HG02610 (cell line): Measurements from ENCODE around the gene RRAD.
"Not testable (repeated sequence)": the region's sequence is repeated elsewhere in the genome, so short reads cannot be mapped to it uniquely, and the experiment has no call there.

ENCODE experiments used
- ATAC-seq: cut with Tn5 transposase; IDR thresholded peaks from one replicate; pipeline ENCODE4 v1.9.1; 2021; ENCODE audit warnings: mild to moderate bottlenecking, moderate library complexity; ENCODE audit not compliant: unreplicated experiment

Gene RRAD

GRCh38 chr16:66935314-66936011, 10.1 kb upstream of the RRAD start, which contains the start of gene CES2:
TSS of gene CES2 (plus strand) at chr16:66935516. CDS start at chr16:66935636, 120 bp downstream.
- ATAC-seq = no peak

- ATAC-seq = not testable (repeated sequence)
Measured at GRCh38 chr16:66934839-66935313, 9.5 kb upstream of the RRAD start.

- ATAC-seq = peak; percentile 75
Measured at GRCh38 chr16:66934138-66934838, 9.0 kb upstream of the RRAD start, which contains the start of gene CIAO2B. TSS of gene CIAO2B (minus strand) at chr16:66934402. CDS start at chr16:66934364, 38 bp downstream.

- ATAC-seq = peak; percentile 13
Measured at GRCh38 chr16:66933776-66934137, 8.4 kb upstream of the RRAD start.

GRCh38 chr16:66932076-66932475, 6.7 kb upstream of the RRAD start:
- ATAC-seq = no peak

GRCh38 chr16:66931665-66932064, 6.3 kb upstream of the RRAD start:
- ATAC-seq = no peak

GRCh38 chr16:66930189-66930588, 4.9 kb upstream of the RRAD start:
- no peak for ATAC-seq

- ATAC-seq = no peak
Measured at GRCh38 chr16:66928702-66929388, 3.5 kb upstream of the RRAD start.

GRCh38 chr16:66927918-66928649, 2.7 kb upstream of the RRAD start:
- ATAC-seq = no peak

- no peak for ATAC-seq
Measured at GRCh38 chr16:66926961-66927436, 1.7 kb upstream of the RRAD start.

GRCh38 chr16:66926171-66926947, 1.0 kb upstream of the RRAD start:
- ATAC-seq = no peak

GRCh38 chr16:66924527-66925321, 611 bp downstream of the RRAD start:
- no peak for ATAC-seq

- no peak for ATAC-seq
Measured at GRCh38 chr16:66923866-66924265, 1.5 kb downstream of the RRAD start.

- ATAC-seq = no peak
Measured at GRCh38 chr16:66923247-66923731, 2.0 kb downstream of the RRAD start.

- ATAC-seq = no peak
Measured at GRCh38 chr16:66921729-66922450, 3.4 kb downstream of the RRAD start.

- no peak for ATAC-seq
Measured at GRCh38 chr16:66920924-66921680, 4.2 kb downstream of the RRAD start.

- ATAC-seq = no peak
Measured at GRCh38 chr16:66920299-66920590, 5.1 kb downstream of the RRAD start.
